Upper lobe of right lung (tissue), 1 donor: ENCODE measurements around the gene SPHKAP. TPM values are rescaled to one million over a fixed set of nuclear protein-coding genes. Genes with fewer than 3 reads are reported as not detected.

ENCODE experiments used
- ATAC-seq: fragments of 200-7000 bp; cut with Tn5 transposase; one replicate; pipeline ENCODE4 v1.9.1; 2020; ENCODE audit warnings: mild to moderate bottlenecking, moderate library complexity
- DNase-seq: peaks from one replicate; pipeline ENCODE4 v3.0.0-alpha.2; 2020
- H3K27ac ChIP-seq: fragments of 200-600 bp; one replicate; pipeline ENCODE4 v1.8.0; 2022
- H3K27me3 ChIP-seq: fragments of 200-600 bp; one replicate; pipeline ENCODE4 v1.8.0; 2022; ENCODE audit warnings: mild to moderate bottlenecking
- H3K36me3 ChIP-seq: fragments of 200-600 bp; one replicate; pipeline ENCODE4 v1.8.0; 2022
- H3K4me1 ChIP-seq: fragments of 200-600 bp; one replicate; pipeline ENCODE4 v1.8.0; 2022
- H3K4me3 ChIP-seq: fragments of 200-600 bp; one replicate; pipeline ENCODE4 v1.8.0; 2022; ENCODE audit warnings: mild to moderate bottlenecking
- H3K9me3 ChIP-seq: fragments of 200-600 bp; one replicate; pipeline ENCODE4 v1.8.0; 2022
- intact Hi-C: fragments of 100-400 bp; cut with DNase I; formaldehyde crosslinking; loops from one replicate; pipeline ENCODE4 v1.11.0; 2022
- total RNA-seq: library from RNA; stranded (reverse); fragmentation: NEBNext Ultra II Directional; extraction: Animal tissue kit (Norgen Biotek cat#: 25700); gene quantifications from one replicate; pipeline ENCODE4 v1.2.1, GENCODE V29; 2021
- TF ChIP-seq, protein P1 (sequence below): fragments of 200-600 bp; IDR thresholded peaks from one replicate; pipeline ENCODE4 v1.8.0; 2022; ENCODE audit warnings: antibody characterized with exemption
- donor health status: DM: no; HTN: yes; CAD: no; lungs with severe emphysema.

Gene SPHKAP
- total RNA-seq, 1 donor from 2014 or later: 0.35 TPM

GRCh38 chr2:228140934-228141528, 40.5 kb downstream of the SPHKAP start:
- Histone ChIP-seq H3K4me3 (no peak overlapping the region), H3K27me3 (no peaks in the 10 kb centered on the region), H3K27ac (no peak overlapping the region), H3K36me3 (no peaks in the 10 kb centered on the region), H3K4me1 (no peaks in the 10 kb centered on the region), H3K9me3 (no peaks in the 10 kb centered on the region)
- no peak for ATAC-seq
- intact Hi-C loops: no loop called here
- no peak for DNase-seq
- TF ChIP-seq, protein P1, sequence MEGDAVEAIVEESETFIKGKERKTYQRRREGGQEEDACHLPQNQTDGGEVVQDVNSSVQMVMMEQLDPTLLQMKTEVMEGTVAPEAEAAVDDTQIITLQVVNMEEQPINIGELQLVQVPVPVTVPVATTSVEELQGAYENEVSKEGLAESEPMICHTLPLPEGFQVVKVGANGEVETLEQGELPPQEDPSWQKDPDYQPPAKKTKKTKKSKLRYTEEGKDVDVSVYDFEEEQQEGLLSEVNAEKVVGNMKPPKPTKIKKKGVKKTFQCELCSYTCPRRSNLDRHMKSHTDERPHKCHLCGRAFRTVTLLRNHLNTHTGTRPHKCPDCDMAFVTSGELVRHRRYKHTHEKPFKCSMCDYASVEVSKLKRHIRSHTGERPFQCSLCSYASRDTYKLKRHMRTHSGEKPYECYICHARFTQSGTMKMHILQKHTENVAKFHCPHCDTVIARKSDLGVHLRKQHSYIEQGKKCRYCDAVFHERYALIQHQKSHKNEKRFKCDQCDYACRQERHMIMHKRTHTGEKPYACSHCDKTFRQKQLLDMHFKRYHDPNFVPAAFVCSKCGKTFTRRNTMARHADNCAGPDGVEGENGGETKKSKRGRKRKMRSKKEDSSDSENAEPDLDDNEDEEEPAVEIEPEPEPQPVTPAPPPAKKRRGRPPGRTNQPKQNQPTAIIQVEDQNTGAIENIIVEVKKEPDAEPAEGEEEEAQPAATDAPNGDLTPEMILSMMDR: no peak

GRCh38 chr2:228136027-228136426, 45.5 kb downstream of the SPHKAP start:
- TF ChIP-seq, protein P1: no peak
- DNase-seq: no peak
- Histone ChIP-seq H3K4me3 (no peak overlapping the region), H3K4me1 (no peaks in the 10 kb centered on the region), H3K36me3 (no peaks in the 10 kb centered on the region), H3K27ac (no peak overlapping the region), H3K9me3 (no peaks in the 10 kb centered on the region), H3K27me3 (no peaks in the 10 kb centered on the region)
- intact Hi-C loops: no loop called here
- ATAC-seq: no peak

- intact Hi-C loops: no loop called here
- no peaks in the 10 kb centered on the region for H3K4me1 ChIP-seq
- TF ChIP-seq, protein P1: no peak
Observed at GRCh38 chr2:228135300-228135699, 46.2 kb downstream of the SPHKAP start.

DNA sequence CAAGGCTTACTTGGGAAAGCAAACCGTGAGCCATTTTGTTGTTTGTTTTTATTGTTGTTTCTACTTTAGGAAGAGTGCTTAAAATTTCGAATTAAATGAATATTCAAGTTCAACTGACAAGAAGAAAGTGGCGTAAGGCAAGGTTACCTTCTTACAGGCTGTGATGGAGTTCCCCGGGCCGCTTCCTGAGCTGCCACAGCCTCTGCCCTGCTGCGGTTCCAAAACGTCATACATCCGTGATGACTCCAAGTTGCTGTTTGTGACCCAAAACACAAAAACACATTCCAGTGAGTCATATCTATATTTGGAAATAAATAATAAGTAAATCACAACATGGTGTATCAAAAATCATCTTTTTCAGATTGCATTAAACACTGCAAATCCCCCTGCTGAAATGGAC, 49.7 kb downstream of the SPHKAP start:
- no peak overlapping the region for H3K4me3 ChIP-seq
- H3K4me1 ChIP-seq: no peaks in the 10 kb centered on the region
- no peak overlapping the region for H3K27ac ChIP-seq
- no peaks in the 10 kb centered on the region for H3K27me3 ChIP-seq
- TF ChIP-seq, protein P1: no peak
- no peaks in the 10 kb centered on the region for H3K9me3 ChIP-seq
- intact Hi-C loops: no loop called here
- ATAC-seq (no peak), DNase-seq (no peak)
- H3K36me3 ChIP-seq: no peaks in the 10 kb centered on the region

More at GRCh38 chr2:228135300-228135699, 46.2 kb downstream of the SPHKAP start:
- no peak overlapping the region for H3K27ac ChIP-seq
- no peaks in the 10 kb centered on the region for H3K27me3 ChIP-seq
- ATAC-seq: no peak
- DNase-seq: no peak
- H3K36me3 ChIP-seq: no peaks in the 10 kb centered on the region
- H3K9me3 ChIP-seq: no peaks in the 10 kb centered on the region
- no peak overlapping the region for H3K4me3 ChIP-seq

DNA sequence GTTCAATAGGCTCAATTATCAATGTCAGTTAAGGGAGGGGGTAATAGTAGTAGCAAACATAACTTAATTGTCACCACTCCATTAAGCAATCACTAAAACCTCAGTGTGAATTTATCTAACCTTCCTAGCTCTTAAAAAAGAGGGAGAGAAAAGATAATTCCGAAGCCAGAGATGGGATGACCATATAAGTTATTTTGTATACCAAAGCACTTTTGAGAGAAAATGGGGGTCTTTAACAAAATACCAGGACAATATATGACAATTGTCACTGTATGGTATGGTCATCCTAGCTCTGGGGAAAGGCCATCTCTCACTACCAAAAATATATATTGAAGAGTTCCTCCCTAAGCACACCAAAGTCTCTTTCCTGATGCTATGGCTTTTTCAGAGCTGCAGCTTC, 55.1 kb downstream of the SPHKAP start:
- H3K4me1 ChIP-seq: no peaks in the 10 kb centered on the region
- H3K9me3 ChIP-seq: no peaks in the 10 kb centered on the region
- no peak overlapping the region for H3K4me3 ChIP-seq
- ATAC-seq (no peak), DNase-seq (no peak)
- TF ChIP-seq, protein P1: no peak
- intact Hi-C loops: no loop called here
- no peaks in the 10 kb centered on the region for H3K36me3 ChIP-seq
- no peak overlapping the region for H3K27ac ChIP-seq
- no peaks in the 10 kb centered on the region for H3K27me3 ChIP-seq

DNA sequence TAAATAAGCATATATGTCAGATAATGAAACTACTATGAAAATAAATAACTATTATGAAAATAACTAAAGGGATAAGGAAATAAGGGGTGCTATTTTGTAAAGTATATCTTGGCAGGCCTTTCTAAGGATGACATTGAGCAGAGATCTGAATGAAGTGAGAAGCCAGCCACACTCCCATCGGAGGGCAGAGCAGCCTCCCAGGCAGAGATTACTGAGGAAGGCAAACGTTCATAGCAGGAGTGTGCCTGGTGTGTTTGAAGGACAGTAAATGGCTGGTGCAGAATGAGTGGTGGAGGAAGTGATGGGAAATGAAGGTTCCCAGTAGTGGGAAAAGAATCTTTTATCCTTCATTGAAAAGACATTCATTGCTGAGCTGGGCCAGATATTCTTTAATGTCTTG, 62.5 kb downstream of the SPHKAP start:
- no peak for ATAC-seq
- no peak for DNase-seq
- H3K9me3 ChIP-seq: no peaks in the 10 kb centered on the region
- TF ChIP-seq, protein P1: no peak
- H3K4me3 ChIP-seq: no peak overlapping the region
- H3K4me1 ChIP-seq: no peaks in the 10 kb centered on the region
- no peaks in the 10 kb centered on the region for H3K36me3 ChIP-seq
- H3K27me3 ChIP-seq: no peaks in the 10 kb centered on the region
- H3K27ac ChIP-seq: no peak overlapping the region
- intact Hi-C loops: no loop called here
